GM12878 (cell line): ENCODE data around the gene HOXC13. TPM values are rescaled to one million over a fixed set of nuclear protein-coding genes. Genes with fewer than 3 reads are reported as not detected.

ENCODE experiments used
- BCL11A ChIP-seq: IDR thresholded peaks from 2 replicates; pipeline ENCODE4 v1.6.1; 2011; ENCODE audit warnings: low read depth, low read length
- BRCA1 ChIP-seq: IDR thresholded peaks from 2 replicates; pipeline ENCODE4 v1.6.1; 2011; ENCODE audit warnings: low read depth, low read length, improper control_type of control experiment
- EED ChIP-seq: sonication (generic); IDR thresholded peaks from 2 replicates; pipeline ENCODE4 v1.6.1; 2016; ENCODE audit warnings: antibody characterized with exemption, low read depth
- FOXM1 ChIP-seq: IDR thresholded peaks from 2 replicates; pipeline ENCODE4 v1.6.1; 2012; ENCODE audit warnings: low read depth, mild to moderate bottlenecking, inconsistent platforms, low read length, moderate library complexity
- HDGF ChIP-seq: fragments of 450-650 bp; IDR thresholded peaks from 2 replicates; pipeline ENCODE4 v1.6.1; 2016; ENCODE audit warnings: antibody characterized with exemption
- SUZ12 ChIP-seq: fragments of 200-600 bp; sonication (generic); IDR thresholded peaks from one replicate; pipeline ENCODE4 v1.6.1; 2018; ENCODE audit warnings: antibody characterized with exemption, mild to moderate bottlenecking; ENCODE audit not compliant: unreplicated experiment
- polyA plus RNA-seq, 11 experiments: library from polyadenylated mRNA; depleted of rRNA in 4 of 11; unstranded in 6 of 11; stranded (reverse) in 5 of 11; fragments of >200 nt; fragmentation: Nextera tagmentation in 4 of 11; fragmentation: Illumina TruSeq in 1 of 11; extraction: Ambion mirVana in 4 of 11; extraction: Trizol in 1 of 11; gene quantifications; 1 replicate in 1 of 11; 2 replicates in 10 of 11; pipeline versions ENCODE4 v1.2.1 to v1.2.3, GENCODE V29; 2011 to 2016; ENCODE audit warnings: inconsistent platforms in 2 of 11, missing spikeins in 2 of 11, low read depth in 1 of 11
- total RNA-seq, 4 experiments: library from RNA; depleted of rRNA in 3 of 4; stranded (reverse); fragments of >200 nt in 3 of 4; fragmentation: Illumina TruSeq in 1 of 4; extraction: Trizol in 1 of 4; gene quantifications; 2 replicates each; pipeline versions ENCODE4 v1.2.1 to v1.2.3, GENCODE V29; 2013 to 2021
- TF ChIP-seq, protein P1 (sequence below): fragments of 450-650 bp; IDR thresholded peaks from 2 replicates; pipeline ENCODE4 v1.6.1; 2017; ENCODE audit warnings: borderline replicate concordance
- TF ChIP-seq, protein P2 (sequence below): IDR thresholded peaks from 2 replicates; pipeline ENCODE4 v1.6.1; 2012; ENCODE audit warnings: mild to moderate bottlenecking, low read depth, low read length

Gene HOXC13
- total and polyA plus RNA-seq, 10 of the 15 experiments (the other 5 are each of a cell fraction or from before 2014, with no cell fraction given), result not detected

DNA sequence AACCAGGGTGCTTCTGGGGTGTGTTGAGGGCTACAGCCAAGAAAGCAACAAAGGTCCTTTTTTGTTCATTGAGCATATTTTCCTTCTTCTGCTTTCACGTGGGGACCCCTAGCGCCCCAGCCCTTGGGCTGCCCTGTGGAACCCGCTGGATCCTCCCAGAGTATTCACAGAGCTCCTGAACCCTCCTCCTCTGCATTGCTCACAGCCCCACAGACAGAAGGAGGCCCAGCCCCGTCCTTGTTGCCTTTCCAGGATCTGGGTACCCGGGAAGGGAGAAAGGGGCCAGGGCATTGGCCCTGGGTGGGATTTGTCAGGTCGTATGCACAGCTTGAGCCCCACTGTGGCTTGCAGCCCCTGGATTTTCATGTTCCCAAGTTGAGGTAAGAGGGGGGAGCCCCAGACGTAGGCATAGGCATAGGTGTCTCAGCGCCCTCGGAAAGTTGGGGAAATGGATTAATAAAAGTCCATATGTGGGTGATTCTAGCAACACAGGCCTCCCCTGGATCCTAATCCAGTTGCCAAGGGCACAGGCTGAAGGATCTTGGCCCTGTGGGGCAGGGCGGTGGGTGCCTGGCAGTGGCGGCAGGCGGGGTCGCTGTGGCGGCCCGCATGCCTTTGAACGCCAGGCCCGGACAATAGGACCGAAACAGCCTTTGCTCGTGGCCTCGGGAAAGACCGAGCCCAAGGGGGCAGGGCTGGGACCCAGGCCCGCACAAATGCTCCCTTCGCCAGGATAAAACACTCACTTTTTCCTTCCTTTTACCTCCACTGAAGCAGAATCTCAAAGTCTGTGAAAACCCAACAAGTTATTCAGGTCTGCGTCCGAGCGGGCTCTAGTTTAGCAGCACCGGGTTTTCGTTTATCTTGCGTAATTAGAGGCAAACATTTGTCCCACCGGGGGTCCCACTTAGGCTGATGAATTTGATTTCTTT is 43.3 kb downstream of the HOXC13 start (continued):
- TF ChIP-seq, protein P1, sequence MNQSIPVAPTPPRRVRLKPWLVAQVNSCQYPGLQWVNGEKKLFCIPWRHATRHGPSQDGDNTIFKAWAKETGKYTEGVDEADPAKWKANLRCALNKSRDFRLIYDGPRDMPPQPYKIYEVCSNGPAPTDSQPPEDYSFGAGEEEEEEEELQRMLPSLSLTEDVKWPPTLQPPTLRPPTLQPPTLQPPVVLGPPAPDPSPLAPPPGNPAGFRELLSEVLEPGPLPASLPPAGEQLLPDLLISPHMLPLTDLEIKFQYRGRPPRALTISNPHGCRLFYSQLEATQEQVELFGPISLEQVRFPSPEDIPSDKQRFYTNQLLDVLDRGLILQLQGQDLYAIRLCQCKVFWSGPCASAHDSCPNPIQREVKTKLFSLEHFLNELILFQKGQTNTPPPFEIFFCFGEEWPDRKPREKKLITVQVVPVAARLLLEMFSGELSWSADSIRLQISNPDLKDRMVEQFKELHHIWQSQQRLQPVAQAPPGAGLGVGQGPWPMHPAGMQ, result no peak
- TF ChIP-seq BCL11A, result no peak
- TF ChIP-seq FOXM1, result no peak
- TF ChIP-seq, protein P2, sequence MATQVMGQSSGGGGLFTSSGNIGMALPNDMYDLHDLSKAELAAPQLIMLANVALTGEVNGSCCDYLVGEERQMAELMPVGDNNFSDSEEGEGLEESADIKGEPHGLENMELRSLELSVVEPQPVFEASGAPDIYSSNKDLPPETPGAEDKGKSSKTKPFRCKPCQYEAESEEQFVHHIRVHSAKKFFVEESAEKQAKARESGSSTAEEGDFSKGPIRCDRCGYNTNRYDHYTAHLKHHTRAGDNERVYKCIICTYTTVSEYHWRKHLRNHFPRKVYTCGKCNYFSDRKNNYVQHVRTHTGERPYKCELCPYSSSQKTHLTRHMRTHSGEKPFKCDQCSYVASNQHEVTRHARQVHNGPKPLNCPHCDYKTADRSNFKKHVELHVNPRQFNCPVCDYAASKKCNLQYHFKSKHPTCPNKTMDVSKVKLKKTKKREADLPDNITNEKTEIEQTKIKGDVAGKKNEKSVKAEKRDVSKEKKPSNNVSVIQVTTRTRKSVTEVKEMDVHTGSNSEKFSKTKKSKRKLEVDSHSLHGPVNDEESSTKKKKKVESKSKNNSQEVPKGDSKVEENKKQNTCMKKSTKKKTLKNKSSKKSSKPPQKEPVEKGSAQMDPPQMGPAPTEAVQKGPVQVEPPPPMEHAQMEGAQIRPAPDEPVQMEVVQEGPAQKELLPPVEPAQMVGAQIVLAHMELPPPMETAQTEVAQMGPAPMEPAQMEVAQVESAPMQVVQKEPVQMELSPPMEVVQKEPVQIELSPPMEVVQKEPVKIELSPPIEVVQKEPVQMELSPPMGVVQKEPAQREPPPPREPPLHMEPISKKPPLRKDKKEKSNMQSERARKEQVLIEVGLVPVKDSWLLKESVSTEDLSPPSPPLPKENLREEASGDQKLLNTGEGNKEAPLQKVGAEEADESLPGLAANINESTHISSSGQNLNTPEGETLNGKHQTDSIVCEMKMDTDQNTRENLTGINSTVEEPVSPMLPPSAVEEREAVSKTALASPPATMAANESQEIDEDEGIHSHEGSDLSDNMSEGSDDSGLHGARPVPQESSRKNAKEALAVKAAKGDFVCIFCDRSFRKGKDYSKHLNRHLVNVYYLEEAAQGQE, result no peak
- TF ChIP-seq SUZ12, result peak; percentile 21
- TF ChIP-seq HDGF, result no peak
- no peak for TF ChIP-seq EED
- TF ChIP-seq BRCA1, result no peak
